HG02588 (cell line): ENCODE measurements around the gene BRPF1.
A peak's percentile ranks its signal among the peaks of the same experiment; 100 is the strongest.

Source experiments
- ATAC-seq: cut with Tn5 transposase; IDR thresholded peaks from one replicate; pipeline ENCODE4 v1.9.1; 2021; ENCODE audit warnings: mild to moderate bottlenecking, moderate library complexity; ENCODE audit not compliant: unreplicated experiment

The BRPF1 gene

DNA sequence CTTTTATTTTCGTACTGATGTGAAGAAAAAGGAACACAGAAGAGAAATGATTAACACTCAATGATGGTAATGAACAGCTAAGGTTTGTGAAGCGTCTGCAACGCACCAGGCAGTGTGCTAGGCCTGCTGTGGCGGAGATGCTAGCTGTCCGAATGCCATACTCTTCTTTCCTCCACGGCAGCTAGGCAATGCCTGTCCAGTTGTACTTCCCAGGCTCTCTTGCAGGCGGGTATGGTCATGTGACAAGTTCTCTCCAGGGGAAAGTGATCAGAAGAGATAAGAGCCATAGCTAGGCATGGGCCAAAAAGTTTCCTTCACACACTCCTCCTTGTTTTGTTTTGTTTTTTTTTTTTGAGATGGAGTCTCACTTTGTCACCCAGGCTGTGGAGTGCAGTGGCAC, 54.1 kb downstream of the BRPF1 start:
- no peak for ATAC-seq

DNA sequence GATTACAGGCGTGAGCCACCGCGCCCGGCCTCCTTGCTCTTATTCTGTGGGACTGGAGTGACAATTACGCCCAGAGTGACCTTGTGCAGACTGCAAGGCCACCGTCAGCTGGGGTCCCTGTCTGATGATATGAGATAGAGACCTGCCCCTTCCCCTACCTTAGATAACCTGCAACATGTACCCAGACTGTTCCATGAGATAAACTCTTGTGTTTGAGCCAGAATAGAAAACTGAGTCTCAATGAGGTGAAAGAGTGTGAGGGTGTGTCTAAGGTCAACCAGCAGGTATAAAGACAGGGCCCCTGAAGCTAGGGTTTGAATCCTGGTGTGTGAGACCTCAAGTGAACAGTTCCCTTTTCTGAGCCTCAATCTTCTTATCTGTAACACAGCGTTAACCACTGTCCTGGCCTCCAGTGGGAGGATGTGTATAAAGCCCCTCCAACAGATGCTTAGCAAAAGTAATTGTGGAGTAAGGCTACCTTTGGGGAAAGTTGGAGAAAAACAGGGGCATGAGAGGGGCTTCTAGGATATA, 54.7 kb downstream of the BRPF1 start:
- ATAC-seq, result no peak

DNA sequence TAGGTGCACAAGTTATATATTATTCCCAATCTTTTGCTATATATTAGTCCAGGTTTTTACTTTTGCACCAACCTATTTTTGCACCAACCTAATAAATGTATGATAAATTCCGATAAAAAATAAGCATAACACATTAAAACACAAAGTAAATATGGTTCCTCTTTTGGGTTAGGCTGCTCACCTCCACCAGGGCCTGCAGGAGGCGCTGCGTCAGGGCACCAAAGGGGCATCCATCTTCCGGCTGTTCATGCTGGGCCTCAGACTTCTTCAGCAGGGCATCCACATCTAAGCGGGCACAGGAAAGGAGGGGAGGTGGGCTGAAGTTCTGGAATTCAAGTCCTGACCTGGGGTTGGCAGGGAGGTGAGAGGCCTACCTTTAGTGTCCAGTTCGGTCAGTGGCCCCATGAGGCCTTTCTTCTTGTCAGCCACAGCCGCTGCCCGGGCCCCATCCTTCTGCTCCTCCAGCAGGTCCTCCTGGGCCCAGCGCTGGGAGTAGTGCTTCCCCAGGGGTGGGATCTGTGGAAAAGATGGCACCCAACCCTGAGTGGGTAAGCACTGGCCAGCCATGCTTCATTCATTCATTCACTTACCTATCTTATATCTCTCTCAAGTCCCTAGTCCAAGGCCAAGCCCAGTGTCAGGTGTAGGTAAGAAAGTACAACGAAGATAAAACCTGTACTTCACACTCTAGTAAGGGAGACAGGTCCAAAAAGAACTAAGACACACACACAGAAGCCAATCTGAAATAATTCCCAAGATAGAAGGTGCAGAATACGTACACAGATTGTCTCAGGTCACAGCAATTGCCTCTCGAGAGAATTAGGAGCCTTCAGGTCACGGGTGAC, 55.5 kb downstream of the BRPF1 start:
- no peak for ATAC-seq

DNA sequence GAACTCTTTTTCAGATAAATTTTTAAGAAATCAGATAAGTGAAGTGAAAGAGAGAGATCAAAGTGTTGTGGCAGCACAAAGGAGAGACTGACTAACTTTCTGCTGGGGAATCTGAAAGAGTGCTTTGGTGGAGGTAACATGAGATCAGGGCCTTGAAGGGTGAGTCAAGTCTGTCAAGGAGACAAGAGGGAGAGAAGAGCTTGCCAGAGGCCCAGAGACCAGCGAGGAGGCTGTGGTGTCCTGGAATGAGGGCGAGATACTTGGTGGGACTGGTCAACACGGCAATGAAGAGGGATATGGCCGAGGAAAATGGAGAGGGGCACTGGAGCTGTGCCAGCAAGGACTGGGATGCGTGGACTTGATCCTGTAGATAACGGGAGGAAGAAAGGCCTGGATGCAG, 56.2 kb downstream of the BRPF1 start:
- no peak for ATAC-seq

DNA sequence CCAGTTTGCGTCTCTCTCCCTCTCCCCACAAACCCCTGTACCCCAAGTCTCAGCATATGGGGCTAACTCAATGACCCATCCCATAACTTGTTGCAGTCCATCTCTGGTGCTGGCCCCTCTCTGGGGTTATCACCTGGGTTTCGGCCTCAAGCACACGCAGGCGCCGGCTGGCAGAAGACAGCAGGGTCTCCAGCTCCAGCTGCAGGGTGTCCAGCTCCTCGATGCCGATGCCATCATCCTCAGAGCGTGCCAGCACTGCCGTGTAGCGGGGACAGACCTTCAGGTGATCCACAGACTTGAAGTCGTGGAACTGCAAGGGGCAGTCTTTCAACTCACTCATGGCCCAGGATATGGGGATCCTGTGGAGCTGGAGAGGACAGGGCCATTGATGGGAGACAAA, 59.6 kb downstream of the BRPF1 start:
- no peak for ATAC-seq

DNA sequence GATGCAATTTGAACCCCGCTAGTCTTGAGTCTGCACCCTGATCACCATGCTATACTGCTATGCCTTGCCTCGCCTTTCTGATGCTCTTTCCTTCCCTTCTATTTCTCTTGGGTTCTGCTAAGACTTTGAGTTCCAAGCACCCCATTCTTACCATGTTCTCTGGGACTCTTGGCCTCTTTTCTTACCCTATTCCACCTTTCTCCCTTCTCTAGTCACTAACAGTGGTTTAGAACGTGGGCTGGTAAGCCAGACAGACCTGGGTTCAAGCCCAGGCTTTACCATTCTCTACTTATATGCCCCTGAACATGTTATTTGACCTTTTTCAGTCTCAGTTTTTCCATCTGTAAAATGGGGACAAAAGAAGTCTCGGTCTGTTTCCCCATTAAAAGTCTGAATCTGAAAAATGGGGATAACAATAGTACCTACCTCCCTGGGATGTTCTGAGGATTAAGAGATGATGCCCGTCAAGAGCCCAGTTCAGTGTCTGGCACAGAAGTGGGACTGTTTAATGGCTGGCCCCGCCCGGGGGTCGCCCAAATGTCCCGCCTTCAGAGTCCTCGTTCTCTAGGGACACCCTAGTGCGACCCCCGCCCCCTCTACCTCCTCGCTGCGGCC, 60.4 kb downstream of the BRPF1 start:
- no peak for ATAC-seq

DNA sequence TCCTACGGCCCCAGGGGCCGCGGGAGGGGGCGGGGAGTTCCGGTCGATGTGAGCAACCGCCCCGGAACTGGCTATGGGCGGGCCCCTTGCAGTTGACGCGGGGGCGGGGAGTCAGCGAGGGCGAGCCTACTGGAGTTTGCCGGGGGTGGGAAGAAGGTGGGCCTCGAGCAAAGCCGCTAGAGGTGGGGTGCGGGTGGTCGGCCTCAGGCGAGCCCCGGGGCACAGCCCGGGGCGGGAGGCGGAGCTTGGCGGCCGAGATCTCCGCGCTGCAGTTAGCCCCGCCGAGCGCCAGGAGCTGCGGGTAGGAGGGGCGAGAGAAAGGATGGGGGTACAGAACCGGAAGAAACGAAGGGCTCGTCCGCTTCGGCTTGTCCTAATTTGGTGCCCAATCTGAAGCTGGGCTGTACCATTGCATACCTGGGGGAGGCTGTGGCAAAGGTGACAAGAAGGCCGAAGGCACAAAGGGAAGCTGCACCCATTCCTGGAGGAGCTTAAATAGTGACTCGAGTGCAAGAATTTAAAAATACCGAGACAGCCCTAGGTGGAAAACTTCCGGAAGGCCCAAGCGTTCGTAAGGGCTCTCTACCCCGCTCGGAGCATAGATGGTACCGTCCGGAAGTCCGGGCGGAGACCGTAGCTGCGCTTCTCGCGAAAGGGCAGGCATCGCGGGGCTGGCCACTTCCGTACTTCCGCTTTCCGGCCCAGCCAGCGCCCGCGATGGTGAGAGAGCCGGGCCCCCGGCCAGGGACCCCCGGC, 61.0 kb downstream of the BRPF1 start, which contains the start of the genes ARPC4 and TADA3:
Gene ARPC4 (plus strand): TSS at position 678 of the 756 bp plus-strand sequence. CDS start 40 bp downstream, at position 718.
Gene TADA3 (minus strand): TSS at position 69 of the 756 bp plus-strand sequence. CDS start 1,007 bp downstream, outside the sequence.
- peak; percentile 80 for ATAC-seq

DNA sequence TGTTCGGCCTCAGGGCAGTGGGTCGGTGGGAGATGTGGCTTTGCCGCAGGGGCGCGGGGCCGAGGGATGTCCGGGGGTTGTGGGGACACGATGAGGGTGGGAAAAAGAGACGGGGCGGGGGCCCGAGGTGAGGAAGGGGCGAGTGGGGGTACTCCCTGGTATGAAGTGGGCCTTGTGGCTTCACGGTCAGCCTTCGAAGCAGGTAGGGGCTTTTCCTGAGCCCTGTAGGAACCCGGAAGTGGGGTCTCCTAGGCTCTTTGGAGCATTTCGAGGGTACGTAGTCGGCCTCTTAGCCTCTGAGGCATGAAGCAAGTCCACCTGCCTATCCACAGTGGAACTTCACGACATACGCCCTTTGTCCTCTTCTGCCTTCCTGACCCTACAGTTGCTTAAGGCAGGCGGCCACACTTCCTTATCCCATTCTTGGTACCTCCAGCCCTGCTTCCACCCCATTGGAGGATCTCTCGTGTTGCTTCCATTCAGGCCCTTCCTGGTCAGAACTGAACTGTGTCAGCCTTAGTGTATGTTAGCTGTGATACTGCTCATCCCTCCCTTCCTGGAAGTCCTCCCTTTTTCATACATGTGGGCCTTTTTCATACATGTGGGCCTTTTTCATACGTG, 61.7 kb downstream of the BRPF1 start:
- ATAC-seq, result peak; percentile 4

DNA sequence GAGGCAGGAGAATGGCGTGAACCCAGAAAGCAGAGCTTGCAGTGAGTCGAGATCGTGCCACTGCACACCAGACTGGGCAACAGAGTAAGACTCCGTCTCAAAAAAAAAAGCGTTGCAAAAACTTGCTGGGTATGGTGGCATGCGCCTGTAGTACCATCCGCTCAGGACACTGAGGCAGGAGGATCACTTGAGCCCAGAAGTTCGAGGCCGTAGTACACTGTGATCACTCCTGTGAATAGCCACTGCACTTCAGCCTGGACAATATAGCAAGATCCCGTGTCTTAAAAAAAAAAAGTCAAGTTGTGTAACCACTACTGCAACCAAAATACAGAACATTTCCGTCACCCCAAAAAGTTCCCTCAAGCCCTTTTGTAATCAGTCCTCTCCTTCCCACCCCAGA, 62.9 kb downstream of the BRPF1 start:
- ATAC-seq, result no peak

DNA sequence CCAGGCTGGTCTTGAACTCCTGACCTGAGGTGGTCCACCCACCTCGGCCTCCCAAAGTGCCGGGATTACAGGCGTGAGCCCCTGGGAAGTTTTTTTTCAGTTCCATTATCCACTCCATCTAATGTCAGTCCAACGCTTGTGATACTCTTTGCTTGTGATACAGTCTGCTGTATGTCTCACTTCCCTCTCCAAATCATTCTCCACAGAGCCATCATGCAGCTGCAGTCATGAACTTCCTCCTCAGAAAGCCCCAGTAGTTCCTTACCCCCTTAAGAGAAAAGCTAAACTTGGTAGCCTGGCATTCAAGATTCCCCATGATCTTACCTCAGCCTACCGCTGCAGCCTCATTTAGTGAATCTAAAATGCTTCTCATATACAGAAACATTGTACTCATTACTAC, 63.7 kb downstream of the BRPF1 start:
- no peak for ATAC-seq

DNA sequence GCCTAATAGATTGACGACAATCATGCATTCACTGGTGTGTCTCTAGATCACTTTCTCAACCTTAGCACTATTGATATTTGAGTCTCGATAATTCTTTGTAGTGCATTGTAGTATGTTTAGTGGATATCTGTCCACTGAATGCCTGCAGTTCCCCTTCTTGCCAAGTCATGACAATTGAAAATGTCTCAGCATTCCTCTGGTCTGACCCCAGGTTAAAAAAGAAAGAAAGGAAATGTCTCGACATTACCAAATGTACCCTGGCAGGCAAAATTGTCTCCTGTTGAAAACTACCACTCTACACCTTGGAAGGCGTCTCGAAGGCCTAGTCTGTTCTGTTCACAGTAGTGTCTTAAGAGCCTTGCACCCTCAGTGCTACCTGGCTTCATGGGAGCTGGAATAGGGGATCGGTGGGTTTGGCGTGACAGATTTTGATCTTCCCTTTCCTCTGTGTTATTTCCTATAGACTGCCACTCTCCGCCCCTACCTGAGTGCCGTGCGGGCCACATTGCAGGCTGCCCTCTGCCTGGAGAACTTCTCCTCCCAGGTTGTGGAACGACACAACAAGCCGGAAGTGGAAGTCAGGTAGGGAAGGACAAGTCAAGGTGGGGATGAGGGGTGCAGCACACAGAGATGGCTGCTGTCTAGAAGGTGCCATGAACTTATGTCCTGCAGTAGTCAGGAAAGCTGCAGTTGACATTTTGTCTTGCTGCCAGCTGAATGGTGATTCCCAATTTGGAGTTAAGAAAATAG, 65.8 kb downstream of the BRPF1 start:
- ATAC-seq, result no peak
